ENCODE results near the gene APOC1. TPM values are rescaled to one million over a fixed set of nuclear protein-coding genes. Genes with fewer than 3 reads are reported as not detected.

The APOC1 gene
- total and polyA plus RNA-seq, 2 experiments from 2014 or later: 20.1 to 27.1 TPM

DNA sequence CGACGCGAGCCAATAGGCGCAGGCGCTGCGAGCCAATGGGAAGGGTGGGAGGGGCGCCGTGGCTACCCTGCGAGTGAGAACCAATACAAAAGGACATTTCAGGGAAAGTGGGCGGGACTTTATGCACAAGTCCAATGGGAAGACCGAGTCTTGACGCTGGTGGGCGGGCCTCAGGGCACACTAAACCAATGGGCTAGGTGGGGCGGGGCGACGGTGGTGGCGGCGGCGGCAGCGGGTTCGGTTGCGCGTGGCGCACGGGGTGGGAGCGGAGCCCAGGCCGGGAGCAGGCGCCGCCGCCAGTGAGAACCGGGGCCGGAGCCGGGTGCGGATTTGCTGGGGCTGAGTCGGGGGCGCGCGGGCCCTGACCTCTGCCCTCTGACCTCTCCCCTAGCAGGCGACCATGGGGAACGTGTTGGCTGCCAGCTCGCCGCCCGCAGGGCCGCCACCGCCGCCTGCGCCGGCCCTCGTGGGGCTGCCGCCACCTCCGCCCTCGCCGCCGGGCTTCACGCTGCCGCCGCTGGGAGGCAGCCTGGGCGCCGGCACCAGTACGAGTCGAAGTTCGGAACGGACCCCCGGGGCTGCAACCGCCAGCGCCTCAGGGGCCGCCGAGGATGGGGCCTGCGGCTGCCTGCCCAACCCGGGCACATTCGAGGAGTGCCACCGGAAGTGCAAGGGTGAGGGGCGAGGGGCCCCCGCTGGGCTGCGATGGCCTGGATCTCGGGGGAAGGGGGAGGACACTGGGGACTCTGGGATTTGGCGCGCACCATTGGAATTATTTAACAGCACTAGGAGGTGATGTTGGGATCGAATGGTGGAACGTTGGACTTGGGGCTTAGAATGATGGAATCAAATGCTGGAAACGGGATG lies 23.2 kb upstream of the APOC1 start, which contains the start of gene TOMM40:
TOMM40 (plus strand) TSS at position 239 of the 867 bp plus-strand sequence; CDS start at position 401, 162 bp downstream.
- TF ChIP-seq, protein P1, sequence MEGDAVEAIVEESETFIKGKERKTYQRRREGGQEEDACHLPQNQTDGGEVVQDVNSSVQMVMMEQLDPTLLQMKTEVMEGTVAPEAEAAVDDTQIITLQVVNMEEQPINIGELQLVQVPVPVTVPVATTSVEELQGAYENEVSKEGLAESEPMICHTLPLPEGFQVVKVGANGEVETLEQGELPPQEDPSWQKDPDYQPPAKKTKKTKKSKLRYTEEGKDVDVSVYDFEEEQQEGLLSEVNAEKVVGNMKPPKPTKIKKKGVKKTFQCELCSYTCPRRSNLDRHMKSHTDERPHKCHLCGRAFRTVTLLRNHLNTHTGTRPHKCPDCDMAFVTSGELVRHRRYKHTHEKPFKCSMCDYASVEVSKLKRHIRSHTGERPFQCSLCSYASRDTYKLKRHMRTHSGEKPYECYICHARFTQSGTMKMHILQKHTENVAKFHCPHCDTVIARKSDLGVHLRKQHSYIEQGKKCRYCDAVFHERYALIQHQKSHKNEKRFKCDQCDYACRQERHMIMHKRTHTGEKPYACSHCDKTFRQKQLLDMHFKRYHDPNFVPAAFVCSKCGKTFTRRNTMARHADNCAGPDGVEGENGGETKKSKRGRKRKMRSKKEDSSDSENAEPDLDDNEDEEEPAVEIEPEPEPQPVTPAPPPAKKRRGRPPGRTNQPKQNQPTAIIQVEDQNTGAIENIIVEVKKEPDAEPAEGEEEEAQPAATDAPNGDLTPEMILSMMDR (IDR thresholded peaks at IDR 0.05; ENCODE audit: low read depth, low read length): no peak
- Histone ChIP-seq H3K27me3 (no peaks in the 10 kb centered on the region), H3K36me3 (peaks cover 29% of the 10 kb centered on the region), H3K4me1 (ENCODE audit: low read depth) (peaks cover 8% of the 10 kb centered on the region), H3K4me3 (peak within 1 kb of the TSS; percentile 74), H3K9me3 (ENCODE audit: low read depth) (no peaks in the 10 kb centered on the region), H3K27ac (peak within 1 kb of the TSS; percentile 87)
- DNase-seq (ENCODE audit: low read depth in 1 of 2, low spot score in 1 of 2): peak in 1 of 2 donors; percentile 100

DNA sequence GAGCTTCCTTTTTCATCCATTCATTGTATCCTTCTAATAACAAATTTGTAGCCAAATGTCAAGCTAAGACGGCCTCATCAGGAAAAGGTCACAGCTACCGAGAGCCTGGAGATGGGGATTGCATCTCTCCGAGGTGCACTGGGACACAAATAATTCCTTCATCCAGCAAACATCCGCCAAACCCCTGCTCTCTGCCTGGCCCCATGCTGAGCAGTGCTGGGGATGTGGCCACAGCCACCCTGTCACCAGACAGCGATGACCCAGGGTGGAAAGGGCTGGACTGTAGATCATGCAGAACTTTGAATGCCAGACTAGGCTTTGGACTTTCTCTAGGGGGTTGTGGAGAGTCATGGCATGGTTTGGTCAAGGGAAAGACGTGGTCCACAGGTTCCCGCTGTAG lies 21.5 kb upstream of the APOC1 start:
- Histone ChIP-seq H3K27me3 (no peaks in the 10 kb centered on the region), H3K4me3 (no peak overlapping the region), H3K4me1 (ENCODE audit: low read depth) (peaks cover 8% of the 10 kb centered on the region), H3K27ac (no peak overlapping the region), H3K36me3 (peaks cover 37% of the 10 kb centered on the region), H3K9me3 (ENCODE audit: low read depth) (no peaks in the 10 kb centered on the region)
- no peak for DNase-seq (ENCODE audit: low read depth in 1 of 2, low spot score in 1 of 2)
- TF ChIP-seq, protein P1 (IDR thresholded peaks at IDR 0.05; ENCODE audit: low read depth, low read length): no peak

DNA sequence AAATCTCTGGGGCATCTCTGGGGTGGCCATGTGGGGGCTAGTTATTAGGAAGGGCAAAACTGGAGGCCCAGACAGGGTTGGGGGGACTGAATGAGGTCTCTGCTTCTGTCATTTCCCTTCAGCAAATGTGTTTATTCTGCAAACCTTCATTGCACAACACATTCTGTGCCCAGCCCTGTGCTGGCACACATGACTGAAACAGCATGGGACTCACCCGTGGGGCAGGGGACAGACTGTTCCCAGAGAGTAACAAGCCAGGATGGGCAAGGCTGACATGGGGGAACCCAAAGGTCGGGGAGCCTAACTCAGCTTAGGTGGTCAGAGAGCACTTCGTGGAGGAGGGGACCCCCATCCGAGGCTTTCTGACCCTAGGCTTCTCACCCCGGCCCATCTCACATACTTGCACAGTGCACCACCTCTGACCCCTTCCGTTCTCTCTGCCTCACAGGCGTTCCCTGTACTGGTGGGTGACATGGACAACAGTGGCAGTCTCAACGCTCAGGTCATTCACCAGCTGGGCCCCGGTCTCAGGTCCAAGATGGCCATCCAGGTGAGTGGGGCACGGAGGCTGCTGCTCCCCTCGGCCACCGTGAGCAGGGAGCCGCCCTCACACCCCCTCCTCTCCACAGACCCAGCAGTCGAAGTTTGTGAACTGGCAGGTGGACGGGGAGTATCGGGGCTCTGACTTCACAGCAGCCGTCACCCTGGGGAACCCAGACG lies 20.9 kb upstream of the APOC1 start:
- TF ChIP-seq, protein P1 (IDR thresholded peaks at IDR 0.05; ENCODE audit: low read depth, low read length): no peak
- Histone ChIP-seq H3K27me3 (no peaks in the 10 kb centered on the region), H3K4me3 (no peak overlapping the region), H3K4me1 (ENCODE audit: low read depth) (peaks cover 8% of the 10 kb centered on the region), H3K9me3 (ENCODE audit: low read depth) (no peaks in the 10 kb centered on the region), H3K27ac (no peak overlapping the region), H3K36me3 (peaks cover 40% of the 10 kb centered on the region)
- no peak for DNase-seq (ENCODE audit: low read depth in 1 of 2, low spot score in 1 of 2)

DNA sequence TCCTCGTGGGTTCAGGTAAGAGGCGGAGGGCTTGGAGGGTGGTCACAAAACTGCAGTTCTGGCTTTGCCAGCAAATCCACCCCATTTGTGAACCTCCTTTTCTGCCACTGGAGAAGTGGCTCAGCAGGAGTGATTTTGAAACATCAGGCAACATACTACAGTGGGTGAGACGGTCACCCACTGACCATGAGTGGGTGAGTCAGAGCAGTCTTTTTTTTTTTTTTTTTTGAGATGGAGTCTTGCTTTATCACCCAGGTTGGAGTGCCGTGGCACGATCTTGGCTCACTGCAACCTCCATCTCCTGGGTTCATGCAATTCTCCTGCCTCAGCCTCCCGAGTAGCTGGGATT lies 20.4 kb upstream of the APOC1 start:
- Histone ChIP-seq H3K27ac (no peak overlapping the region), H3K36me3 (peaks cover 40% of the 10 kb centered on the region), H3K9me3 (ENCODE audit: low read depth) (no peaks in the 10 kb centered on the region), H3K27me3 (no peaks in the 10 kb centered on the region), H3K4me1 (ENCODE audit: low read depth) (peaks cover 8% of the 10 kb centered on the region), H3K4me3 (no peak overlapping the region)
- TF ChIP-seq, protein P1 (IDR thresholded peaks at IDR 0.05; ENCODE audit: low read depth, low read length): no peak
- no peak for DNase-seq (ENCODE audit: low read depth in 1 of 2, low spot score in 1 of 2)

DNA sequence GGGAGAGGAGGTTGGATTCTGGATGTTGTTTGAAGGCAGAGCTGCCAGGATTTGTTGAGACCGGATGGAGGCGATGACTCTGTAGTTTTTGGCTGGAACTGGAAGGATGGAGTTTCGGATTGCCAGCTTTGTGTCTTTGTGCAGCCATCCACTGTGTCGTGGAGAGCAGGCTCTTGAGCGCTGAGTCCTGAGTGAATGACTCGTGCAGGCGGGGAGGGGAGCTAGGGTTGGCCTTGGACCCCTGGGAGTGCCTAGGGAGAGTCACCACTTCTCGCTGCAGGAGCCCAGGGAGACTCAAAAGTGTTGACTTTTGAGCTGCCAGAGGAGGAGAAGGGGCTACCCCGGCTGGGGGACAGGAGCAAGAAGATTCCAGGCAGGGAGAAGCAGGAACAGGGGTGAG lies 19.5 kb upstream of the APOC1 start:
- peaks cover 40% of the 10 kb centered on the region for H3K36me3 ChIP-seq
- TF ChIP-seq, protein P1 (IDR thresholded peaks at IDR 0.05; ENCODE audit: low read depth, low read length): no peak
- no peak overlapping the region for H3K4me3 ChIP-seq

More for the DNA sequence above, 19.5 kb upstream of the APOC1 start:
- no peak for DNase-seq (ENCODE audit: low read depth in 1 of 2, low spot score in 1 of 2)
- no peaks in the 10 kb centered on the region for H3K27me3 ChIP-seq
- peaks cover 6% of the 10 kb centered on the region for H3K4me1 ChIP-seq (ENCODE audit: low read depth)
- no peak overlapping the region for H3K27ac ChIP-seq
- H3K9me3 ChIP-seq (ENCODE audit: low read depth): no peaks in the 10 kb centered on the region
